HepG2 (cell line): ENCODE measurements around the gene DOK1. TPM values are rescaled to one million over a fixed set of nuclear protein-coding genes. Genes with fewer than 3 reads are reported as not detected.
A peak's percentile ranks its signal among the peaks of the same experiment; 100 is the strongest.

Experiments used
- AKNA ChIP-seq: sonication (generic); formaldehyde crosslinking; IDR thresholded peaks from 2 replicates; pipeline ENCODE4 v1.4.0; 2020; ENCODE audit warnings: missing genetic modification reagents, borderline replicate concordance
- ARHGAP35 ChIP-seq: sonication (generic); formaldehyde crosslinking; IDR thresholded peaks from 2 replicates; pipeline ENCODE4 v1.9.0; 2022; ENCODE audit warnings: mild to moderate bottlenecking, inconsistent platforms, moderate library complexity, missing genetic modification reagents, borderline replicate concordance
- DBP ChIP-seq: sonication (generic); formaldehyde crosslinking; IDR thresholded peaks from 2 replicates; pipeline ENCODE4 v1.4.0; 2020; ENCODE audit warnings: missing genetic modification reagents; ENCODE audit errors: not compliant biosample characterization
- ETS1 ChIP-seq: sonication (generic); formaldehyde crosslinking; IDR thresholded peaks from 2 replicates; pipeline ENCODE4 v1.4.0; 2020; ENCODE audit warnings: missing genetic modification reagents
- FOXO4 ChIP-seq: sonication (generic); formaldehyde crosslinking; conservative IDR thresholded peaks from 2 replicates; pipeline ENCODE4 v1.8.1; 2023; ENCODE audit warnings: missing genetic modification reagents
- GABPA ChIP-seq, 2 experiments: IDR thresholded peaks; 2 replicates each; pipeline ENCODE4 v1.6.1; 2011 to 2016; ENCODE audit warnings: low read depth in 2 of 2, low read length in 1 of 2, missing biosample characterization in 1 of 2, missing genetic modification characterization in 1 of 2
- HOXA7 ChIP-seq: sonication (generic); formaldehyde crosslinking; IDR thresholded peaks from 2 replicates; pipeline ENCODE4 v1.8.1; 2022; ENCODE audit warnings: mild to moderate bottlenecking, missing genetic modification reagents, moderate library complexity
- ZNF33A ChIP-seq: sonication (generic); formaldehyde crosslinking; IDR thresholded peaks from 2 replicates; pipeline ENCODE4 v1.5.1; 2020; ENCODE audit warnings: missing genetic modification reagents, mild to moderate bottlenecking, moderate library complexity, borderline replicate concordance
- ZNF572 ChIP-seq: sonication (generic); formaldehyde crosslinking; IDR thresholded peaks from 2 replicates; pipeline ENCODE4 v1.5.1; 2020; ENCODE audit warnings: mild to moderate bottlenecking, missing genetic modification reagents
- ZNF740 ChIP-seq: sonication (generic); formaldehyde crosslinking; IDR thresholded peaks from 2 replicates; pipeline ENCODE4 v1.4.0; 2020; ENCODE audit warnings: missing genetic modification reagents
- ZNF775 ChIP-seq: sonication (generic); formaldehyde crosslinking; IDR thresholded peaks from 2 replicates; pipeline ENCODE4 v1.4.0; 2020; ENCODE audit warnings: missing genetic modification reagents, mild to moderate bottlenecking, moderate library complexity, borderline replicate concordance
- ZXDC ChIP-seq: sonication (generic); formaldehyde crosslinking; IDR thresholded peaks from 2 replicates; pipeline ENCODE4 v1.5.0; 2020; ENCODE audit warnings: mild to moderate bottlenecking, missing genetic modification reagents
- polyA plus RNA-seq, 8 experiments: library from polyadenylated mRNA; depleted of rRNA in 3 of 8; stranded (reverse) in 7 of 8; unstranded in 1 of 8; fragments of >200 nt; fragmentation: Illumina TruSeq in 4 of 8; extraction: Trizol in 4 of 8; gene quantifications; 2 replicates each; pipeline versions ENCODE4 v1.2.1 to v1.2.3, GENCODE V29; 2011 to 2016; ENCODE audit warnings: low read depth in 4 of 8, missing spikeins in 1 of 8, mixed read lengths in 1 of 8; ENCODE audit not compliant: insufficient read depth in 1 of 8
- total RNA-seq, 5 experiments: library from RNA; depleted of rRNA; stranded (reverse); fragments of >200 nt; fragmentation: Illumina TruSeq; extraction: Trizol; gene quantifications; 2 replicates each; pipeline ENCODE4 v1.2.3, GENCODE V29; 2016; ENCODE audit warnings: low read depth in 1 of 5

The DOK1 gene
- total and polyA plus RNA-seq, 2 of the 13 experiments (the other 11 are each of a cell fraction or from before 2014, with no cell fraction given) = 0.53 to 0.74 TPM

GRCh38 chr2:74507145-74507925 lies 47.2 kb upstream of the DOK1 start, which contains the start of gene PCGF1 (continued):
- TF ChIP-seq ZNF740 (CRISPR knock-in tag) (peak; percentile 90), ZXDC (no peak), AKNA (CRISPR knock-in tag) (no peak), HOXA7 (CRISPR knock-in tag) (no peak), ETS1 (CRISPR knock-in tag) (no peak), GABPA (IDR thresholded peaks at IDR 0.05; ENCODE audit: low read depth, low read length) (no peak), GABPA (CRISPR knock-in tag; IDR thresholded peaks at IDR 0.05; ENCODE audit: low read depth) (peak; percentile 96), ARHGAP35 (CRISPR knock-in tag) (peak; percentile 94), FOXO4 (CRISPR knock-in tag) (no peak), ZNF33A (CRISPR knock-in tag) (no peak), ZNF775 (CRISPR knock-in tag) (peak; percentile 1; the same call in 1 of the 2 replicates), DBP (CRISPR knock-in tag) (no peak), ZNF572 (CRISPR knock-in tag) (peak; percentile 97; the same call in 1 of the 2 replicates)
